Measurements from ENCODE around the gene FHL1. TPM values are rescaled to one million over a fixed set of nuclear protein-coding genes. Genes with fewer than 3 reads are reported as not detected.
A peak's percentile ranks its signal among the peaks of the same experiment; 100 is the strongest.
"Not testable (repeated sequence)": the region's sequence is repeated elsewhere in the genome, so short reads cannot be mapped to it uniquely, and the experiment has no call there.

Gene FHL1
- total RNA-seq, 1 experiment from 2014 or later: 15.8 TPM

DNA sequence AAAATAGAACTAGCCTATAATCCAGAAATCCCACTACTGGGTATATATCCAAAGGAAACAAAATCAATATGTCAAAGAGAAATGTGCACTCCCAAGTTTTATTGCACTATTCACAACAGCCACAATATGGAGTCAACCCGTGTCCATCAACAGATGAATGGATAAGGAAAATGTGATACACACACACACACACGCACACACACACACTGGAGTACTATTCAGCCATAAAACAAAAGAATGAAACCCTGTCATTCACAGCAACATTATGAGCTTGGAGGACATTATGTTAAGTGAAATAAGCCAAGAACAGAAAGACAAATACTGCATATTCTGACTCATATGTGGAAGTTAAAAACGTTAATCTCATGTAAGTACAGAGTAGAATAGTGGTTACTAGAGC, 5.8 kb upstream of the FHL1 start:
- in situ Hi-C loops (cut with HindIII; ENCODE audit: low pct_unique_long_range_greater_than_20kb, low sequenced_read_pairs): no loop called here
- no peak for DNase-seq (ENCODE audit: low read depth, low spot score)

DNA sequence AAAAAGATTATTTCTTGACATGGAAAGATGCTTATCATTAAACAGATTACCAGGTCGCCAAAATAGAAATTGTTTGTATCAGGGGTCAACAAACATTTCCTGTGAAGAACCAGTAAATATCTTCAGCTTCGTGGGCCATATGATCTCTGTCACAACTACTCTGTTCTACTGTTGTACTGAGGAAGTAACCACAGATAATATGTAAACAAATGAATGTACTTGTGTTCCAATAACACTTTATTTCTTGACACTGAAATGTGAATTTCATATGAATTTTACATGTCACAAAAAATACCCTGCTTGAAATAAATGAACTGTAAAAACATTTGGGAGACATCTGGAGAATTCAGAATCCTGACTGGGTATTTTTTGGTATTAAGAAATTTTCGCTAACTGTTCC, 4.7 kb upstream of the FHL1 start:
- DNase-seq (ENCODE audit: low read depth, low spot score): no peak
- in situ Hi-C loops (cut with HindIII; ENCODE audit: low pct_unique_long_range_greater_than_20kb, low sequenced_read_pairs): no loop called here

DNA sequence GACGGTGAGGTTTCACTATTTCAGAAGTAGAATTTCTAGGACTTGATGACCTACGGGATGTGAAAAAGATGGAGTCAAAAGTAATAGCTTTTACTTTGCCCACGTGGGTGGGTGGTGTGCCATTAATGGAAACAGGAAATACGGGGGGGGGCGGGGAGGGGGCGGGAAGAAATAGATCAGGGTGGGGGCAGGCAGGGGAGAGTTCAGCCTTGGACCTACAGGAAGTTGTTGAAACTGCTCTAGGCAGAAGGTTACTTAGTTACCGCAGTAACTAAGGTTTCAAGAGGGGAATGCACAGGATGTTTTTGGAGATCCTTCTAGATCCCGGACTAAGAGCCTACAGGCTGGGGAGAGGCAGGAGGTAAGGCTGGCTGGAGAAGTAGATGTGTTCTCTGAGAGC, 3.6 kb upstream of the FHL1 start:
- in situ Hi-C loops (cut with HindIII; ENCODE audit: low pct_unique_long_range_greater_than_20kb, low sequenced_read_pairs): no loop called here
- no peak for DNase-seq (ENCODE audit: low read depth, low spot score)

DNA sequence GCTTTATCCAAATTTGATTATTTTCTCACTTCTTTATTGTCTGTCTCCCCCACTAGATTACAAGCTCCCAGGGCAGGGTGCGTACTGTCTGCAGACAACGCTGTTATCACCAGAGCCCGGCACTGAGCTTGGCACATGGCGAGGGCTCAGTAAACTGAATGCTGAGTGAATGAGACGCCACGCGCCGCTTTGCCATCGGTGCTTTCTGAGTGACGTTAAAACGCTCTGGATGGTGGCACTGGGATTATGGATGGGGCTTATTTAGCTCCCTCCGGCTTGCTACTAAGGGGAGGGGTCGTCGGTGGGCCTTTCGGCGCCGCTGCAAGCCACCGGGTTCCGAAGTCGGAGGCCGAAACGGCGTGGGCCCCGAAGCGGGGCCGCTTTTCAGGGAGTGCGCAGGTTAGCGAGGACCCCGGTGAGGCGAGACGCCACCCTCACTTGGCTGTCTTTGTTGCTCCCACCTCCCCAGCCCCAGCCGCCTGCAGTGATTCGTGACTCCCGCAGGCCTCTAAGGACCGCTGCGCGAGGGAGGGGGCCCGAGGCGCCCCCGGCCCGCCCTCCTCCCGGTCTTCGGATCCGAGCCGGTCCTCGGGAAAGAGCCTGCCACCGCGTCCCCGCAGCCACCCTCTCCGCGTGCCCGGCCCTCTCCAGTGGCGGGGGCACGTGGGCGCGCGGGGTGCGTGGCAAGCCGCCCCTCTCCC, 569 bp upstream of the FHL1 start:
- in situ Hi-C loops (cut with HindIII; ENCODE audit: low pct_unique_long_range_greater_than_20kb, low sequenced_read_pairs): no loop called here

DNA sequence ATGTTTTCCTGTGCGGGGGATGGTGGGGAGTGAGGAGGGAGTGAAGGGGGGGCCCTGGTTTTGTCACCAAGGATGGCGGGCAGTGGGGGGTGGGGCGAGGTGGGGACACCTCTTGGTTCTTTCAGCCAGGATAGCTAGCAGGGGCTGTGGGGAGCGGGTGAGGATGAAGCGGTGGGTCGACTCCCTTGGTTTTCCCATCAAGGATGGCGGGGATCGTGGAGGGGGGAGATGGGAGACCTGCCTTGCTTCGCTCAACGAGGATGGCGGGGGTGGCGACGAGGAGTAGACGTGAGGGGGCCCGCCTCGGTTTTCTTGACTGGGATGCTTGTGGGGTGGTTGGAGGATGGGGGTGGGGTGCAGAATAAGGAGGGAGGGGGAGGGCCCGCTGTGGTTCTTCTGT, 643 bp downstream of the FHL1 start:
- in situ Hi-C loops (cut with HindIII; ENCODE audit: low pct_unique_long_range_greater_than_20kb, low sequenced_read_pairs): no loop called here

More for the DNA sequence above, 569 bp upstream of the FHL1 start:
- peak; percentile 2 for DNase-seq (ENCODE audit: low read depth, low spot score)

DNA sequence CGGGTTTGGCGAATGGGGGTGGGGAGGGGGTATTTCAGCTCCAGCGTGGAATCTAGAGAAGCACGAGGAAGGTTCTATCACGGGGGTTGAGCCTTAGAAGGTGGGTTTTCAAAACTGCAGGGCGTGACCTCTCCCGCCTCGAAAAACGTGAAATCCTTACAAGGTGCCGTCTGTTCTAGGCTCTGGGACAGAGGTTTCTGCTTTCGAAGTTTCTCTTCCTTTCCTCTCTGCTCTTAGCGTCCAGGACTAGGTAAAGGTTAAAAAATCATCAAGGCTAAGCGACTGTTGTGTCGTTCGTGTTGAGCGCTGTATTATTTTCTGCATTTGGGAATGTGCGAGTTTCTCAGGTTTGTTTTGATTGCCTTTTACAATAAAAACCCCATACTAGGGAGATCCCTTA, 1.1 kb downstream of the FHL1 start:
- DNase-seq (ENCODE audit: low read depth, low spot score): no peak
- in situ Hi-C loops (cut with HindIII; ENCODE audit: low pct_unique_long_range_greater_than_20kb, low sequenced_read_pairs): no loop called here

More for the DNA sequence above, 643 bp downstream of the FHL1 start:
- no peak for DNase-seq (ENCODE audit: low read depth, low spot score)

DNA sequence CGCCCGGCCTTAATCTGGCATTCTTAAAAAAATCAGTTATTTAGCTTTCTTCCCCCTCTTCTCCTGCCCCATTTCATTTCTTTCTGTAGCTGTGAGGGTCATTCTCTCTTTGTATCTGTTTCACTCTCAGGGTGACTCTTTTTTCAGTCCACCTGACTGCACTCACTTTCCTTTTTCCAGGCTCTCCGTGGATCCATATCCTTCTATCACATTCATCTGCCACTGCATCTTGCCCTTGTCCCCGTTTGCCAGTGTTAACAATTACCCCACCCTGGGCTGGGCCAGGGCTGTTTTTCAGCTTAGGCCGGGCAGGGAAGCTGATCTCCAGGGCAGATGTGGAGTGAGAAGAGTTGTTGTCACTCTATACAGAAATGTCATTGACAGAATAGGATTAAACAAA, 7.7 kb downstream of the FHL1 start:
- no peak for DNase-seq (ENCODE audit: low read depth, low spot score)
- in situ Hi-C loops (cut with HindIII; ENCODE audit: low pct_unique_long_range_greater_than_20kb, low sequenced_read_pairs): no loop called here

DNA sequence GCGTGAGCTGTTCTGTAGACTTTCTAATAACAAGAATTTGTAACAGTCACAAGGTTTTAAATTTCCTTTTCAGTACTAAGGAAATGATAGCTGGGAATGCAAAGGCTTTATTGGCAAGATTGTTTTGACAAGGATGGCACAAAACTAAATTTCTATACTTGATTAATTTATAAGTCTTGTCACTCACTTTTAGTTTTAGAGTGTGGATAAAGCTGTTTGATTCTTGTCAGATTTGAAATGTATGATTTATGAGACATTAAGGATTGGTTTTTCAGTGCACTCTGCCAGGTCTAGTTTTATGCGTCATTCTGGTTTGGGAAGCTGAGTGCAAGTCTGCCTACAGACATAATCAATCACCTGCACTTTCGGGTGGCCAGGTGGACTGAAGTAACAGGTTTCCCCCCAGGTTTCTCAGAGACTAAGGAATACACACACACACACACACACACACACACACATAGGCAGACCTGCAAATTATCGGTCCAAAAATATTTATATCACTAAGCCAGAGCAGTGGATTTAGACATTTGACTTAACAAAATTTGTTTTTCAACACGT, 9.3 kb downstream of the FHL1 start:
- in situ Hi-C loops (cut with HindIII; ENCODE audit: low pct_unique_long_range_greater_than_20kb, low sequenced_read_pairs): no loop called here

DNA sequence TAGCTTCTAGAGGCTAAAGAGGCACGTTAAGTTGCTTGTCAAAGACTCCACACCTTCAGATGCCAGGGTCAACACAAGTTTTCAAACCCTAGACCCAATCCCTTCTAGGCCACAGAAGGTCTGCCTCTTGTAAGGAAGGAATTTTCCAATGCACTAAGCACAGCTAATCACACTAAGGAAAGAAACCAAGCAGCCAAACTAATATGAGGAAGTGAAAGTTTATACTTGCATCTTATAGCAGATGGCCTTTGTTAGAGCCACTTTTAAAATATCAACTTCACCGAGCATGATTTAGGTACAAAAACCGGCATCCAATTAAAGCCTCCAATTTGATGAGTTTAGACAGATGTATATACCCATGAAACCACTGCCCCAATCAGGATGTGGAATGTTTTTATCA, 9.9 kb downstream of the FHL1 start:
- in situ Hi-C loops (cut with HindIII; ENCODE audit: low pct_unique_long_range_greater_than_20kb, low sequenced_read_pairs): no loop called here
- DNase-seq (ENCODE audit: low read depth, low spot score): no peak

More for the DNA sequence above, 9.3 kb downstream of the FHL1 start:
- no peak for DNase-seq (ENCODE audit: low read depth, low spot score)

DNA sequence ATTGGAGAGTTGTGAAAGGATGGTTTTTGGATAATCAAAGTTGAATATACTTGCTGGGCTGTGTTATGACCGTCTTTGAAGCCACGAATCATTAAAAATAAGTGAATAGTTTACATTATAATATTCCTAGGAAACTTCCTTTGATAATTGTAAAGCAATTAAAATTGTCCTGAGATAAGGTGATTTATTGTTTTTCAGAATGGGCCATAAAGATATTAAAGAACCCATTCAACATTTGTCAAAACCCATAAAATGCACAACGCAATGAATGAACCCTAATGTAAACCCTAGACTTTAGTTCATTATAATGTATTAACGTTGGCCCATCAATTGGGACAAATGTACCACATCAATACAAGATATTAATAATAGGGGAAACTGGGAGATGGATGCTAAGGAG, 11.4 kb downstream of the FHL1 start:
- no peak for DNase-seq (ENCODE audit: low read depth, low spot score)
- in situ Hi-C loops (cut with HindIII; ENCODE audit: low pct_unique_long_range_greater_than_20kb, low sequenced_read_pairs): no loop called here

DNA sequence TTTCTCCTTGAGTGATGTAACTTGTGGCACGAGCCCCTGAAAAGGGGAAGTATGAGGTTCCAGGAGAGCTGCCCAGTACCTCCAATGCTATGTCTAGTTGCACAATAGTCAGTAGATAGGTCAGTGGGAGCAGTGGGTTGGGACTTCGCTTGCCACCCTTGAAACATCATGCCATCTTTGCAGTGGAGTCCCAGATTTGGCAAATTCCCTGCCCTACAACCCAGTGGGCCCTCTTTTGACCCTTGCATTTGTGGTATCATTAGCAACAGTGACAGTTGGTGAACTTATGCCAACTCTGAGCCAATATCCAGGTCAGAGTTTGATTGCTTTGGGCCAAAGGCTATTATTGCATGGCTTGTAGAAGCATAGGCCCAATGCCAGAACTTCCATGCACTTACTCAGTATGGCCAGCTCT, 12.3 kb downstream of the FHL1 start:
- in situ Hi-C loops (cut with HindIII; ENCODE audit: low pct_unique_long_range_greater_than_20kb, low sequenced_read_pairs): no loop called here
- DNase-seq (ENCODE audit: low read depth, low spot score): no peak

DNA sequence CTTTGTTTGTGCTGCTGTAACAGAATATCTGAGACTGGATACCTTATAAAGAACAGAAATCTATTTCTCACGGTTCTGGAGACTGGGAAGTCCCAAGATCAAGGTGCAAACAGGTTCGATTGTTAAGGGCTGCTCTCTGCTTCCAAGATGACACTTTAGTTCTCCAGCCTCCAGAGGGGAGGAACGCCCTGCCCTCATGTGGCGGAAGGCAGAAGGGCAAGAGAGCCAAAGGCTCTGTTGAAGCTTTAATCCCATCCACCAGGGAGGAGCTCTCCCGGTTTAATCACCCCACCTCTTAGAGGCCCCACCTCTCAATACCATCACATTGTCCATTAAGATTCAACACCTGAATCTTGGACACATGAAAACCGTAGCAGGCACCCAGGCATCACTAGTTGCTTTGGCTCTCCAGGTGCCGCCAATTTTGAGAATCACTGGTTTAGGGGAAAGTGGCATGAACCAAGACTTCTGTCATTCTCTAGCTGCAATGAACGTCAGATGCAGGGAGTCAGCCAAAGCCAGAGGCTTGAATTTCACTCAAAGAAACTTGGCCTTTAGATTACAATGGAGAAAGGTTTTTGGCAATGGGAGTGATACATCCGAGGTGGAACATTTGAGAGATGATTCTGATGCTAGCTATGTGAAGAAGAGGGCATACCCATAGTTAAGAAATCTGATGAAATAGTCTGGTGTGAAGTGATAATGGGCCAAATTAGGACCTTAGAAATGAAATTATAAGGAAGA, 15.7 kb downstream of the FHL1 start:
- DNase-seq (ENCODE audit: low read depth, low spot score): peak; percentile 72
- in situ Hi-C loops (cut with HindIII; ENCODE audit: low pct_unique_long_range_greater_than_20kb, low sequenced_read_pairs): no loop called here

DNA sequence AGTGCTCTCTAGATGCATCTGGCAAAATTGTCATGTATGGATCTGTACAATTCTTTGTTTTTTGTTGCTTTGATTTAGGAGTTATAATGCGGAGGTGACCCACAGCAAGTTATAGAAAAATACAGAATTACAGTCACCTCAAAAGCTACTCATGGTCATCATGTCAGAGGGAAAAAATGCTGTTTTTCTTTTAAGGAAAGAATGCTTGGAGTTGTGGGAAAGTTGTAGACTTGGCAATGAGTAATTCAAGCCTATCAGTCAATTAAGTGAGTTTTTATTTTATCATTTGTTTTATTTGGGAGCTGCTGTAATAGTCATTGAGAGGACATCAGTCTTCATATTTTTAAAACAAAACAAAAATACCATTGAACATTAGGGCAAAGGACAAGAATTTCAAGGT, 16.4 kb downstream of the FHL1 start:
- DNase-seq (ENCODE audit: low read depth, low spot score): no peak
- in situ Hi-C loops (cut with HindIII; ENCODE audit: low pct_unique_long_range_greater_than_20kb, low sequenced_read_pairs): no loop called here

DNA sequence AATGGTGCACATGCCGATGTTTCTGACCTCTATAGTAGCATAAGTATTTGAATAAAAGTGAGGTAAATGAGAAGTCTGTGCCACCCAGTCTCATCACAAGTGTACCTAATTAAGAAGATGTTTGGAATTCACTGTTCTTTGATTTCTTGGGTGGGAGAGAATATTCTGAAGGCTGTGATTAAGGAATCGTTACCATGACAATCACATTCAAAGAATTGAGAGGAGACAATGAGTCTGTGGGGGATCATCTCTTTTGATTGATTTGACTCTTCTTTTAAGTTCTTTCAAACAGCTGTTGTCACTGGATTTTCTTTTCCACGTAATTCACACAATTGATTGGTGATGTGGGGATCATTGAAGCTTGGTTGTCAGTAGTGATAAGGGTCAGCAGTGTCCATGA, 18.1 kb downstream of the FHL1 start:
- DNase-seq (ENCODE audit: low read depth, low spot score): no peak
- in situ Hi-C loops (cut with HindIII; ENCODE audit: low pct_unique_long_range_greater_than_20kb, low sequenced_read_pairs): no loop called here

DNA sequence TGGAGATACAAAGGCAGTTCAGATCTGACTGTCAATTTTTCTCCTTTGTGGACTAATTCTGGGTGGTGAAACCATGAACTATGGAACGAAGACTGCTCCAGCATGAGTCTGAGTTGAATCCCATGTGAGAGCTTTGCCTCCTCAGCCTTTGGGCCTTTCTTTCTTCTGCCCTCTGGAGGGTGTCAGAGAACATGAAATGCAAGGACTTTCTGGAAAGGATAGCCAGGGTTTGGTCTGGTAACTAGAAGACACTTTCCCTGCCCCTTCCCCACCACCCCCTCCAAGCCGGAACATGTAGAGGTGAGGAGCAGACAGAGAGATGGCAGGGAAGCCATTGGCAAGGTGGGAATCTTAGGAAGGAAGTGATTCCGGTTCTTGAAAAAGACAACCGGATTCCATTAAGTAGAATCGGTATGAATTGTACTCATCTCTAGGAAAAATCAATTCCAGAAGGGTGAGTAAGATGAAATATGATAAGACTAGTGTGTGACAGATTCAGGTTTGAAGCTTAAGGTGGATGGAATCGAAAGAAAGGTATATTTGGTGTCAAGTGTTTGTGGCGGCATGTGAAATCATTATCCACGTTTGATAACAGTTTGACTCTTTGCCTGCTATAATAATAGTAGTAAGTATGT, 19.0 kb downstream of the FHL1 start:
- peak; percentile 61 for DNase-seq (ENCODE audit: low read depth, low spot score)
- in situ Hi-C loops (cut with HindIII; ENCODE audit: low pct_unique_long_range_greater_than_20kb, low sequenced_read_pairs): no loop called here

DNA sequence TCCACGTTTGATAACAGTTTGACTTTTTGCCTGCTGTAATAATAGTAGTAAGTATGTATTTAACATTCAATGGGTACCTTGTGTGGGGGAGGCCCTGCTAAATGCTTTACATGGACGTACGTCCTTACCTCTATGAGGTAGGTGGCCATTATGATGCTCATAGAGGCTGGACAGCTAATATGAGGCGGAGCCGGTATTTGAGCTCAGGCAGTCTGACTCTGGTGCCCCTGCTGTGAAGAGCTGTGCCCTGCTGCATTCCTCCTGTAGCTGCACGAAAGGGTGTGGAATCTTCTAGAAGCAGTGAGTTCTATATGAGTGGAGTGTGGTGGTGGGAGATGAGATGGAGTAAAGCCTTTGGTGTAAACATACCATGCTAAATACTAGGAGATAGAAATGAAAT, 20.7 kb downstream of the FHL1 start:
- in situ Hi-C loops (cut with HindIII; ENCODE audit: low pct_unique_long_range_greater_than_20kb, low sequenced_read_pairs); DNase-seq (ENCODE audit: low read depth, low spot score): not testable (repeated sequence)

DNA sequence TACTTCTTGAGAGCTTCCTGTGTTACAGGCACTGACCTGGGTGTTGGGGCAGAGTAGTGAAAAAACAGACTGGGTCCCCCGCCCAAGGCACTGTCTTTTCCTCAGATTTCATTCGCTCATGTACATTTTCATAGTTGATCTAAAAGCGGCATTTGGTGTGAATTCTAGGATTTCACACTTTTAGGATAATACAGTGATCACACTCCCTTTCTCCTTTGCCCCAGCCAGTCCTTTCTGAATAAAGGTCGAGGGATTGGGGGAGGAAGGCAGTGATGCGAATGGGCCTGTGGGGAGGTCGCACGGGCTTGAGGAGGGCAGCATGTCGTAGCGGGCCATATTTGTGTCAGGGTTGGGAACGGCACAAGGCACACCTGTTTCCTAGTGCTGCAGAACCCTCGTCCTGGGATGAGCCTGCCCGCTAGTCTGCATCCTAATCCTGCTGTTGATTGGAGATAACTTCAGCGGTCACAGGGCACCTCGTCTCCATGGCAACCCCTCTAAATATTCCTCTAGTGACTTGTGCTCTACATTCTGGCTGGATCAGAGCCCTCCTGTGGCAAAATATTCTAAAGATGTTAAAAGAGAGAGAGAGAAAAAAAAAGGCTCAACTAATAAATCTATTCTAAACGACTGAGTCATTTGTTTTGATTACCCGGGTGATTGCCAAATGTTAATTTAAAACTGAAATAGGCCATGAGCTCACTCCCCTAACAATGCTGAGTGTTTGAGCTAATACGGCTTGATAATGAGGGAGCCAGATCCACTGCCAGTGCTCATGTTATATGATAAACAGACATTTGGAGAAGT, 21.8 kb downstream of the FHL1 start:
- DNase-seq (ENCODE audit: low read depth, low spot score): no peak
- in situ Hi-C loops (cut with HindIII; ENCODE audit: low pct_unique_long_range_greater_than_20kb, low sequenced_read_pairs): no loop called here
